ENCODE data around the gene ANKRD13A. TPM values are rescaled to one million over a fixed set of nuclear protein-coding genes. Genes with fewer than 3 reads are reported as not detected.
"Not testable (repeated sequence)": the region's sequence is repeated elsewhere in the genome, so short reads cannot be mapped to it uniquely, and the experiment has no call there.

The ANKRD13A gene
- total RNA-seq, 1 donor from 2014 or later: 16.6 TPM

- DNase-seq (ENCODE audit: low spot score) (no peak), ATAC-seq (no peak)
Observed at GRCh38 chr12:109982210-109982609, 17.0 kb upstream of the ANKRD13A start.

GRCh38 chr12:109983432-109984142 is 15.6 kb upstream of the ANKRD13A start:
- ATAC-seq (no peak), DNase-seq (ENCODE audit: low spot score) (no peak)

- DNase-seq (ENCODE audit: low spot score): not testable (repeated sequence)
Observed at GRCh38 chr12:109986236-109986635, 13.0 kb upstream of the ANKRD13A start.

GRCh38 chr12:109987615-109988014 is 11.6 kb upstream of the ANKRD13A start:
- DNase-seq (ENCODE audit: low spot score) (no peak), ATAC-seq (no peak)

More at GRCh38 chr12:109986236-109986635, 13.0 kb upstream of the ANKRD13A start:
- ATAC-seq: not testable (repeated sequence)

GRCh38 chr12:109988274-109988673 is 11.0 kb upstream of the ANKRD13A start:
- no peak for DNase-seq (ENCODE audit: low spot score)
- no peak for ATAC-seq

GRCh38 chr12:109988903-109989302 is 10.3 kb upstream of the ANKRD13A start:
- no peak for DNase-seq (ENCODE audit: low spot score)
- no peak for ATAC-seq

- DNase-seq (ENCODE audit: low spot score) (no peak), ATAC-seq (no peak)
Observed at GRCh38 chr12:109989380-109989779, 9.8 kb upstream of the ANKRD13A start.

GRCh38 chr12:109991586-109991985 is 7.6 kb upstream of the ANKRD13A start:
- no peak for ATAC-seq

GRCh38 chr12:109993091-109993490 is 6.1 kb upstream of the ANKRD13A start:
- ATAC-seq (no peak), DNase-seq (ENCODE audit: low spot score) (no peak)

More at GRCh38 chr12:109991586-109991985, 7.6 kb upstream of the ANKRD13A start:
- no peak for DNase-seq (ENCODE audit: low spot score)

GRCh38 chr12:109994401-109995175 is 4.6 kb upstream of the ANKRD13A start:
- DNase-seq (ENCODE audit: low spot score) (no peak), ATAC-seq (no peak)

GRCh38 chr12:109995361-109995685 is 3.9 kb upstream of the ANKRD13A start:
- no peak for ATAC-seq
- DNase-seq (ENCODE audit: low spot score): no peak

- peak; percentile 95 for DNase-seq (ENCODE audit: low spot score)
- peak; percentile 81 for ATAC-seq
Observed at GRCh38 chr12:109995686-109996482, 3.3 kb upstream of the ANKRD13A start, which contains the start of gene GIT2. TSS of gene GIT2 (minus strand) at chr12:109996368. CDS start at chr12:109996224, 144 bp downstream.

- no peak for ATAC-seq
Observed at GRCh38 chr12:109996483-109996853, 2.8 kb upstream of the ANKRD13A start.

GRCh38 chr12:109997393-109997792 is 1.8 kb upstream of the ANKRD13A start:
- DNase-seq (ENCODE audit: low spot score) (no peak), ATAC-seq (no peak)

More at GRCh38 chr12:109996483-109996853, 2.8 kb upstream of the ANKRD13A start:
- DNase-seq (ENCODE audit: low spot score): no peak

GRCh38 chr12:109998241-109998903 is 858 bp upstream of the ANKRD13A start:
- DNase-seq (ENCODE audit: low spot score) (no peak), ATAC-seq (no peak)

- ATAC-seq: no peak
- peak; percentile 53 for DNase-seq (ENCODE audit: low spot score)
Observed at GRCh38 chr12:109999649-109999971, 380 bp downstream of the ANKRD13A start.

- no peak for ATAC-seq
Observed at GRCh38 chr12:109999983-110000505, 814 bp downstream of the ANKRD13A start.

GRCh38 chr12:110001596-110001995 is 2.4 kb downstream of the ANKRD13A start:
- DNase-seq (ENCODE audit: low spot score) (no peak), ATAC-seq (no peak)

More at GRCh38 chr12:109999983-110000505, 814 bp downstream of the ANKRD13A start:
- DNase-seq (ENCODE audit: low spot score): no peak

- ATAC-seq (no peak), DNase-seq (ENCODE audit: low spot score) (no peak)
Observed at GRCh38 chr12:110002676-110003515, 3.7 kb downstream of the ANKRD13A start.

GRCh38 chr12:110004598-110004997 is 5.4 kb downstream of the ANKRD13A start:
- ATAC-seq: peak; percentile 30

More at GRCh38 chr12:110004598-110004997, 5.4 kb downstream of the ANKRD13A start:
- no peak for DNase-seq (ENCODE audit: low spot score)

Data from left lobe of liver (tissue), 2 donors.